Activated CD4-positive, alpha-beta T cell treated with anti-CD3 and anti-CD28 coated beads, Interleukin-2, amount 50 U/mL, for 1 hour (primary cell): ENCODE results near the gene NDP.
A peak's percentile ranks its signal among the peaks of the same experiment; 100 is the strongest.
"Not testable (repeated sequence)": the region's sequence is repeated elsewhere in the genome, so short reads cannot be mapped to it uniquely, and the experiment has no call there.

Source experiments
- DNase-seq: peaks from one replicate; pipeline ENCODE4 v3.0.0-alpha.2; 2020

NDP gene

GRCh38 chrX:43969504-43970501, 3.4 kb downstream of the NDP start:
- DNase-seq = no peak

- DNase-seq = no peak
These were observed 4.8 kb downstream of the NDP start for GRCh38 chrX:43968359-43968781.

GRCh38 chrX:43964936-43965335, 8.3 kb downstream of the NDP start:
- DNase-seq = no peak

GRCh38 chrX:43963726-43964125, 9.5 kb downstream of the NDP start:
- DNase-seq = no peak

GRCh38 chrX:43962636-43963035, 10.6 kb downstream of the NDP start:
- DNase-seq = no peak

GRCh38 chrX:43961699-43962098, 11.5 kb downstream of the NDP start:
- no peak for DNase-seq

GRCh38 chrX:43958529-43958928, 14.7 kb downstream of the NDP start:
- DNase-seq = no peak

GRCh38 chrX:43956034-43956433, 17.2 kb downstream of the NDP start:
- DNase-seq = no peak

- no peak for DNase-seq
These were observed 20.0 kb downstream of the NDP start for GRCh38 chrX:43953218-43953617.

GRCh38 chrX:43949669-43950068, 23.5 kb downstream of the NDP start:
- peak; percentile 19 for DNase-seq

GRCh38 chrX:43940816-43941474, 32.2 kb downstream of the NDP start:
- no peak for DNase-seq

- DNase-seq = no peak
These were observed 33.8 kb downstream of the NDP start for GRCh38 chrX:43939187-43939926.

GRCh38 chrX:43922032-43922431, 51.2 kb downstream of the NDP start:
- not testable (repeated sequence) for DNase-seq

- not testable (repeated sequence) for DNase-seq
These were observed 62.4 kb downstream of the NDP start for GRCh38 chrX:43910772-43911171.

- no peak for DNase-seq
These were observed 63.2 kb downstream of the NDP start for GRCh38 chrX:43910012-43910411.

- DNase-seq = no peak
These were observed 64.0 kb downstream of the NDP start for GRCh38 chrX:43909141-43909540.

GRCh38 chrX:43899878-43900815, 73.0 kb downstream of the NDP start:
- DNase-seq = no peak
